GM12801 (cell line): ENCODE results near the gene HOXB9.

Source experiments
- TF ChIP-seq, protein P1 (sequence below): IDR thresholded peaks from one replicate; pipeline ENCODE4 v1.5.1; 2011; ENCODE audit warnings: control low read depth; ENCODE audit not compliant: insufficient read length; ENCODE audit errors: extremely low read depth

The HOXB9 gene

GRCh38 chr17:48642843-48643696 is 16.9 kb upstream of the HOXB9 start:
- TF ChIP-seq, protein P1, sequence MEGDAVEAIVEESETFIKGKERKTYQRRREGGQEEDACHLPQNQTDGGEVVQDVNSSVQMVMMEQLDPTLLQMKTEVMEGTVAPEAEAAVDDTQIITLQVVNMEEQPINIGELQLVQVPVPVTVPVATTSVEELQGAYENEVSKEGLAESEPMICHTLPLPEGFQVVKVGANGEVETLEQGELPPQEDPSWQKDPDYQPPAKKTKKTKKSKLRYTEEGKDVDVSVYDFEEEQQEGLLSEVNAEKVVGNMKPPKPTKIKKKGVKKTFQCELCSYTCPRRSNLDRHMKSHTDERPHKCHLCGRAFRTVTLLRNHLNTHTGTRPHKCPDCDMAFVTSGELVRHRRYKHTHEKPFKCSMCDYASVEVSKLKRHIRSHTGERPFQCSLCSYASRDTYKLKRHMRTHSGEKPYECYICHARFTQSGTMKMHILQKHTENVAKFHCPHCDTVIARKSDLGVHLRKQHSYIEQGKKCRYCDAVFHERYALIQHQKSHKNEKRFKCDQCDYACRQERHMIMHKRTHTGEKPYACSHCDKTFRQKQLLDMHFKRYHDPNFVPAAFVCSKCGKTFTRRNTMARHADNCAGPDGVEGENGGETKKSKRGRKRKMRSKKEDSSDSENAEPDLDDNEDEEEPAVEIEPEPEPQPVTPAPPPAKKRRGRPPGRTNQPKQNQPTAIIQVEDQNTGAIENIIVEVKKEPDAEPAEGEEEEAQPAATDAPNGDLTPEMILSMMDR: no peak

DNA sequence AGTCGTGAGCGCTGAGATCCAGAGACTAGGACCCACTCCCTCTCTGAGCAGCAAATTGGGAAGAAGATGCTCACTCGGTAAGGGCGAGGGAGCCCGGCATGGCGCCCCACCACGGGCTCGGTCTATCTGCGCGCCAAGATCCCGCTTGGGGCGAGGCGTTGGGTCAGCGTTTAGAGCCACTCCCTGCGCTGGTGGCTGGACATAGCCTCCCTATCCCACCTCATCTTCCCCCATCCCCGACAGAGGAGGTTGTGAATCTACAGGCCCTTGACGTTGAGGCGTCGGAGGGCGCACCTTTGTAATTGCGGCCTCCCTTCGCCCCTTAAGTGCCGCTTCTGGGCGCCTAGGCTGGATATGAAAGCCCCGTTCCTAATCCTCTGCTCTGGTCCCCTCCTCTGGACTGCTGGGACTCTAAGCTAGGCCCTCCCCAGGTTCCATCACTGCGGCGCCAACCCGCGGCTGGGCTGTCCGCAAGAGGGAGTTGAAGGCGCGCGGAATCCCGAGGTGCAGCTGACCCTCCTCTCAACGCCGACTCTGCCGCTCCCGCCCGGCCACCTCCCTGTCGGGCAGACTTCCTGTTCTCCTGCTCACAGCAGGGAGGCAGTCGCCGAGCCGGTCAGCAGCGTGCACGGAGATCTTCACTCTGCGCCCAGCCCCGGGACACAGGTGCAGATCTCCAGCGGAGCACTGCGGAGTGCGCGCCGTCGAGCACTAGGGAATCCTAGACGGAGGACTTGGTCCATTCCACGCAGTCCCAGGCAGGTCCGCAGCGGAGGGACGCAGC is 16.1 kb upstream of the HOXB9 start:
- TF ChIP-seq, protein P1: no peak

- TF ChIP-seq, protein P1: no peak
These were observed 15.4 kb upstream of the HOXB9 start for GRCh38 chr17:48641541-48642058.

GRCh38 chr17:48640858-48641180 is 14.7 kb upstream of the HOXB9 start:
- TF ChIP-seq, protein P1: no peak

GRCh38 chr17:48639982-48640857 is 14.1 kb upstream of the HOXB9 start:
- TF ChIP-seq, protein P1: no peak

DNA sequence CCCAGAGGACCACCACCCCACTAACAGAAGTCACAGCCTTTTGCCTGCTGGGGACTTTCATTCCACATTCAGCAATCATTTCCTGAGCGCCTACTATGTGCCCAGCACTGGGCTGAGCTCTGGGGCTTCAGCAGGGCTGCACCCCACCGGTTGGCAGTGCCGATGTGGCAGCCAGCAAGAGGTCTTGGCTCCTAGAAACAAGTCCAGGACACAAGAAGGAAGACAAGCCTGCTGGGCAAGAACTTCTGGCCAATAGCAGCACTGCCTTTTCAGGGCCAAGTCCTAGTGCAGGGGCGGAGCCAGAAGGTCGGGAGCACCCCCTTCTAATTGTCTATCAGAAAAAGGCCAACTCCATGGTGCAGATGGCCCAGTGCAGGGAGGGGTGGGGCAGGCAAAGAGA is 13.0 kb upstream of the HOXB9 start:
- TF ChIP-seq, protein P1: no peak
